Gastroesophageal sphincter (tissue), 4 donors: Measurements from ENCODE around the gene B9D1. TPM values are rescaled to one million over a fixed set of nuclear protein-coding genes. Genes with fewer than 3 reads are reported as not detected.

Source experiments
- ATAC-seq: fragments of 150-250 bp; one replicate; pipeline ENCODE4 v1.9.1; 2016; ENCODE audit warnings: mild to moderate bottlenecking, moderate library complexity
- H3K27ac ChIP-seq, 4 donors: fragments of 200-600 bp; sonication (generic) in 3 of 4; 1 replicate in 3 of 4; 2 replicates in 1 of 4; pipeline ENCODE4 v1.5.1; 2016 to 2019
- H3K27me3 ChIP-seq: fragments of 200-600 bp; sonication (generic); one replicate; pipeline ENCODE4 v1.5.1; 2019
- H3K36me3 ChIP-seq, 2 donors: fragments of 200-600 bp; sonication (generic); one replicate each; pipeline ENCODE4 v1.5.1; 2019; ENCODE audit warnings: control low read depth in 1 of 2
- H3K4me1 ChIP-seq, 3 donors: fragments of 200-600 bp; sonication (generic); 1 replicate in 2 of 3; 2 replicates in 1 of 3; pipeline ENCODE4 v1.5.1; 2016 to 2019; ENCODE audit warnings: control low read depth in 2 of 3
- H3K4me3 ChIP-seq, 2 donors: fragments of 200-600 bp; sonication (generic); one replicate each; pipeline ENCODE4 v1.5.1; 2019; ENCODE audit warnings: mild to moderate bottlenecking in 1 of 2, moderate library complexity in 1 of 2
- H3K9me3 ChIP-seq, 3 donors: fragments of 200-600 bp; sonication (generic); one replicate each; pipeline ENCODE4 v1.5.1; 2017 to 2019; ENCODE audit warnings: control low read depth in 2 of 3
- EP300 ChIP-seq: sonication (generic); formaldehyde crosslinking; IDR thresholded peaks from one replicate; pipeline ENCODE4 v1.6.1; 2017; ENCODE audit warnings: antibody characterized with exemption, mild to moderate bottlenecking
- POLR2A ChIP-seq, 2 donors: fragments of 450-650 bp; IDR thresholded peaks; one replicate each; pipeline ENCODE4 v1.6.1; 2017; ENCODE audit warnings: antibody characterized with exemption in 2 of 2, mild to moderate bottlenecking in 2 of 2, moderate library complexity in 1 of 2
- POLR2AphosphoS5 ChIP-seq: sonication (generic); formaldehyde crosslinking; IDR thresholded peaks from one replicate; pipeline ENCODE4 v1.6.1; 2017; ENCODE audit warnings: antibody characterized with exemption
- WGBS, 2 donors: methylation state at CpG; one replicate each; pipeline ENCODE4 v1.1.5; 2018; ENCODE audit warnings: low coverage in 1 of 2; 5-methylcytosine and 5-hydroxymethylcytosine counted together
- total RNA-seq, 4 donors: library from RNA; depleted of rRNA; stranded (reverse); fragments of >200 nt; gene quantifications; one replicate each; pipeline ENCODE4 v1.1.0, GENCODE V29; 2016
- TF ChIP-seq, protein P1 (sequence below), 4 experiments: fragments of 200-600 bp in 2 of 4; fragments of 450-650 bp in 2 of 4; sonication (generic) in 1 of 4; IDR thresholded peaks; one replicate each; pipeline ENCODE4 v1.5.1; 2017 to 2019; ENCODE audit warnings: antibody characterized with exemption in 4 of 4, mild to moderate bottlenecking in 2 of 4, moderate library complexity in 2 of 4

Gene B9D1
- total RNA-seq, 4 donors from 2014 or later = 10.5 to 30.2 (median 16.2) TPM

GRCh38 chr17:19348806-19349205, 13.7 kb downstream of the B9D1 start:
- Histone ChIP-seq H3K9me3 (no peaks in the 10 kb centered on the region), H3K27me3 (no peaks in the 10 kb centered on the region), H3K4me1 (peaks cover 3 to 41% (median 20%) of the 10 kb centered on the region in 3 donors), H3K4me3 (no peak overlapping the region), H3K36me3 (no peaks in the 10 kb centered on the region), H3K27ac (no peak overlapping the region)
- WGBS, 2 donors = 99 to 100% methylated on average over 2 to 4 of the region's 9 CpGs
- ATAC-seq = no peak
- no peak for TF ChIP-seq POLR2A (IDR thresholded peaks at IDR 0.05)
- TF ChIP-seq, protein P1, sequence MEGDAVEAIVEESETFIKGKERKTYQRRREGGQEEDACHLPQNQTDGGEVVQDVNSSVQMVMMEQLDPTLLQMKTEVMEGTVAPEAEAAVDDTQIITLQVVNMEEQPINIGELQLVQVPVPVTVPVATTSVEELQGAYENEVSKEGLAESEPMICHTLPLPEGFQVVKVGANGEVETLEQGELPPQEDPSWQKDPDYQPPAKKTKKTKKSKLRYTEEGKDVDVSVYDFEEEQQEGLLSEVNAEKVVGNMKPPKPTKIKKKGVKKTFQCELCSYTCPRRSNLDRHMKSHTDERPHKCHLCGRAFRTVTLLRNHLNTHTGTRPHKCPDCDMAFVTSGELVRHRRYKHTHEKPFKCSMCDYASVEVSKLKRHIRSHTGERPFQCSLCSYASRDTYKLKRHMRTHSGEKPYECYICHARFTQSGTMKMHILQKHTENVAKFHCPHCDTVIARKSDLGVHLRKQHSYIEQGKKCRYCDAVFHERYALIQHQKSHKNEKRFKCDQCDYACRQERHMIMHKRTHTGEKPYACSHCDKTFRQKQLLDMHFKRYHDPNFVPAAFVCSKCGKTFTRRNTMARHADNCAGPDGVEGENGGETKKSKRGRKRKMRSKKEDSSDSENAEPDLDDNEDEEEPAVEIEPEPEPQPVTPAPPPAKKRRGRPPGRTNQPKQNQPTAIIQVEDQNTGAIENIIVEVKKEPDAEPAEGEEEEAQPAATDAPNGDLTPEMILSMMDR (IDR thresholded peaks at IDR 0.05) = no peak
- TF ChIP-seq POLR2AphosphoS5 = no peak

- WGBS, 2 donors = 88 to 92% methylated on average over 6 to 7 of the region's 9 CpGs
- Histone ChIP-seq H3K4me3 (no peak overlapping the region), H3K4me1 (peaks cover 3 to 46% (median 20%) of the 10 kb centered on the region in 3 donors), H3K36me3 (no peaks in the 10 kb centered on the region), H3K9me3 (no peaks in the 10 kb centered on the region), H3K27me3 (no peaks in the 10 kb centered on the region), H3K27ac (peak overlapping the region in 3 of 4 donors; percentile 83)
- ATAC-seq = no peak
- TF ChIP-seq EP300 = no peak
- no peak for TF ChIP-seq POLR2AphosphoS5
- TF ChIP-seq, protein P1 (IDR thresholded peaks at IDR 0.05) = no peak
- no peak for TF ChIP-seq POLR2A (IDR thresholded peaks at IDR 0.05)
These were observed 14.4 kb downstream of the B9D1 start for GRCh38 chr17:19348081-19348650.

- no peaks in the 10 kb centered on the region for H3K36me3 ChIP-seq
- 72% methylated on average over 10 of the region's 13 CpGs; no CpG with 5 or more reads in 1 of the 2 donors for WGBS, 2 donors
- no peaks in the 10 kb centered on the region for H3K27me3 ChIP-seq
- peak overlapping the region; percentile 55 to 83 (median 83) for H3K27ac ChIP-seq
- H3K9me3 ChIP-seq = no peaks in the 10 kb centered on the region
- no peak for TF ChIP-seq EP300
- TF ChIP-seq POLR2A (IDR thresholded peaks at IDR 0.05) = no peak
- TF ChIP-seq, protein P1 (IDR thresholded peaks at IDR 0.05) = no peak
- no peak for TF ChIP-seq POLR2AphosphoS5
- no peak for ATAC-seq
- H3K4me3 ChIP-seq = no peak overlapping the region
- peaks cover 3 to 52% (median 20%) of the 10 kb centered on the region in 3 donors for H3K4me1 ChIP-seq
These were observed 15.0 kb downstream of the B9D1 start for GRCh38 chr17:19347323-19348080.

DNA sequence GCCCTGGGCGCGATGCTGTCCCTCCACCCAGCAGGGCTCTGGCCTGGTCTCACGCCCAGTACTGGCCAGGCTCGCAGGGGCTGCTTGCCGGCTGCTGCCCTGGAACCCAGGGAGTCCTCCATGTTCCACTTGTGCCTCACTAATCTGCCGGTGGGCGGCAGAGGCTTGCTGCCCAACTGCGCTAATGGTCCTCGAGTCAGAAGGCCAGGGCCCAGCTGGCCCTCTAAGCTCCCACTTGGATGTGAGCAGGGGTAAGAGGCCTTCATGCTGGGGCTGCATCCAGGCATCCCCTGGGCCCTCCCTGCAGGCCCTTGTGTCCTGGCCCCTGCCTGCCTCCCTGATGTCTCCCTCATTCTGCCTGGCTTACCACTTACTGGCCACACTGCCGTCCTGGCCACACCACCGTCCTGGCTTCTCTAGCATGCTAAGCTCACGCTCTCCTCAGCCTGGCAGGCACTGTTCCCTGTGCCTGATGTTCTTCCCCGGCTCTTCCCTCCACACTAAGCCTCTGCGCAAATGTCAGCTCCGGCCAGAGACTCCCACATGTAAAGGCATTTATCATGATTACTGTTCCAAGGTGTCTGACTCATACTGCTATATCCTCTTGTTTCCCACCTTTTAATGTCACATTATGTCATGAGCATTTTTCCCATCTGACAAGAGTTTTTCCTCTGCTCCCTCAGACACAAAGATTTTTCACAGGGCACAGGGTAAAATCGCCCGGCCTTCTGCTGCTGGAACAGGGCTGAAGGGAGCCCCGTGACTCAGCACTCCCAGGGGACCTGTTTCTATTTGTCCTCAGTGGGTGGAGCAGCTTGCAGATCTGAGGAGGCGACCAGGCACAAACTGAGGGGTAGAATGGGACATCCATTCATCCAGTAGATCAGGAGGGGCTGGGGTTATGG, 15.9 kb downstream of the B9D1 start:
- 0 to 21% methylated on average over 4 to 7 of the region's 19 CpGs for WGBS, 2 donors
- H3K4me1 ChIP-seq = peaks cover 3 to 61% (median 20%) of the 10 kb centered on the region in 3 donors
- peak; percentile 93 for TF ChIP-seq POLR2AphosphoS5
- TF ChIP-seq EP300 = no peak

More for the DNA sequence above, 15.9 kb downstream of the B9D1 start:
- Histone ChIP-seq H3K9me3 (no peaks in the 10 kb centered on the region), H3K36me3 (no peaks in the 10 kb centered on the region), H3K27me3 (no peaks in the 10 kb centered on the region), H3K4me3 (no peak overlapping the region), H3K27ac (peak overlapping the region; percentile 55 to 83 (median 83))
- ATAC-seq = peak; percentile 83
